Effector memory CD8-positive, alpha-beta T cell (primary cell): ENCODE data around the gene TRIM29.

Source experiments
- ATAC-seq: fragments of 150-1000 bp; cut with Tn5 transposase; replicated peaks from 2 replicates; pipeline ENCODE4 v1.10.0; 2021; ENCODE audit warnings: mild to moderate bottlenecking, moderate library complexity
- DNase-seq, 3 experiments: peaks; one replicate each; pipeline ENCODE4 v3.0.0; 2021
- H3K27ac Mint-ChIP-seq, 2 donors: one replicate each; pipeline ENCODE4 v1.8.0; 2022; ENCODE audit warnings: mild to moderate bottlenecking in 2 of 2, mixed read lengths in 2 of 2, moderate library complexity in 2 of 2
- H3K27me3 Mint-ChIP-seq, 2 donors: one replicate each; pipeline ENCODE4 v1.8.0; 2022; ENCODE audit warnings: mixed read lengths in 2 of 2
- H3K36me3 Mint-ChIP-seq: one replicate; pipeline ENCODE4 v1.8.0; 2022; ENCODE audit warnings: mild to moderate bottlenecking, moderate library complexity, mixed read lengths; ENCODE audit not compliant: insufficient read depth
- H3K4me1 Mint-ChIP-seq, 2 donors: one replicate each; pipeline ENCODE4 v1.8.0; 2022; ENCODE audit warnings: low read depth in 2 of 2, mixed read lengths in 2 of 2
- H3K4me3 Mint-ChIP-seq, 2 donors: one replicate each; pipeline ENCODE4 v1.8.0; 2022; ENCODE audit warnings: mild to moderate bottlenecking in 2 of 2, mixed read lengths in 2 of 2, moderate library complexity in 2 of 2
- H3K9me3 Mint-ChIP-seq, 2 donors: one replicate each; pipeline ENCODE4 v1.8.0; 2022; ENCODE audit warnings: mixed read lengths in 2 of 2

TRIM29 gene

DNA sequence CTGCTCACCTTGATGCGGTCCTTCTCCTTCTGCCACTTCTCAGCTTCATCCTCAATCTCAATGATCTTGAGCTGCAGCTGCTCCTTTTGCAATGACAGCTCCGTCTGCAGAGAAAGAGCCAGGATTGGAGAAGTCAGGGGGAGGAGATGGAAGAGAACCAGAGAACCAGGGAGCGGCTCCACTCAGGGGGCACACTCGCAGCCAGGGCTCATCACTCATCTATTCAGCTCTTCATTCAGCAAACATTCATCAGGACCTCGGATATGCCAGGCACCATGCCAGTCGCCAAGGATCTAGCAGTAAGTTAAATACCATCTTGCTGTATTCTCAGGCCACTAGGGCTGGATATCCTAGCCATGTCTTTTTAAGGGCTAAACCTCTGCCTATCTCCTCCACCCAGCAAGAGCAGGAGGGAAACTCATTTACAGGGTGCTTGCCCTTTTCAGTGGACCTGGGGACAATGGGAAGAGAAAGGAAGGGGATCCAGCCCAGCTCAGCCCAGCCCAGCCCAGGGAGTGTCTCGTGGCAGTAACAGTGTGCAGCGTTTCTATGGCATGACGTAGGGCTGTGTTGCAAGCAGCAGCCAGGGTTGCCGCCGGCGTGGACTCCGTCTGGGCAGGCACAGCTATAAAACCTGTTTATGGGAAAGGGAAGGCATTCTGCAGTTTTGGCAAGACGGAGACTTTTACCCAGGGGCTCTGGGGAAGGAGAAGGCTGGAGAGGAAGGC lies 9.4 kb downstream of the TRIM29 start:
- Mint-ChIP-seq H3K36me3 (peaks cover 4% of the 10 kb centered on the region), H3K27ac (no peak overlapping the region), H3K4me1 (no peaks in the 10 kb centered on the region), H3K9me3 (no peaks in the 10 kb centered on the region), H3K4me3 (no peak overlapping the region), H3K27me3 (peaks cover 6 to 25% of the 10 kb centered on the region in 2 donors)
- ATAC-seq: no peak
- DNase-seq: no peak

DNA sequence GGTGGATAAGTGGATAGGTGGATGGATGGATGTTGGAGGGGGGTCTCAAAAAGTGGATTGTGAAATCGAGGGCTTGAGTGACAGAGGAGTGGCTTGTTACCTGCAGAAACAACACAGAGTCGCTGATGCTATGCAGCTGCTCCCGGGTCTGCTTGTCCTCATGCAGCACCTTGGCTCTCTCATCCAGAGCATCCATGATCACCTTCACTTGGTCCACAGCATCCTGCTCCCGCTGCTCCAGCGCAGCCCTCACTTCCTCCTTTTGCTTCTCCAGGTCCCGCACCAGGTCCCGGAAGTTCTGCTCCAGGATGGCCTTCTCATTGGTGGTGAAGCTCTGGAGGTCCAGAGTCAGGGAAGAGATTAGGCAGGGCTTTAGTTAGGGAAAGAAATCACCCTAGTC lies 10.7 kb downstream of the TRIM29 start:
- no peak overlapping the region for H3K27ac Mint-ChIP-seq
- H3K27me3 Mint-ChIP-seq: peaks cover 6 to 20% of the 10 kb centered on the region in 2 donors
- ATAC-seq (no peak), DNase-seq (no peak)
- no peaks in the 10 kb centered on the region for H3K4me1 Mint-ChIP-seq
- no peaks in the 10 kb centered on the region for H3K9me3 Mint-ChIP-seq
- H3K36me3 Mint-ChIP-seq: peaks cover 4% of the 10 kb centered on the region
- no peak overlapping the region for H3K4me3 Mint-ChIP-seq

DNA sequence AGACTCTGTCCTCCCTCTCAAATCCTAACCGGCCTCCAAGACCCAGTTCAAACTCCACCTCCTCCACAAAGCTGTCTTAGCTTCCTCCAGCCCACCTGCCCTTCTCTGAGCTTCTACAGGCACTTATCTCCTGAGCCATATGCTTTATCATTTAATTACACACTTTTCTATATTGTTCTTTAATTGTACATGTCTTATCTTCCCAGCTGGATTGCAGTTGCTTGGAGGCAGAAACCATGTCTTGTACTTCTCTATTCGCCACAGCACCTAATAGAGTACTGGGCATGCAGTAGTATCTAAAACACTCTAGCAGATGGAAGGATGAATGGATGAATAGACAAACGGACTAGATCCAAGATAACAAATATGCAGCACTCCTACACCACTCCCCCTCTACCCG lies 11.3 kb downstream of the TRIM29 start:
- Mint-ChIP-seq H3K9me3 (no peaks in the 10 kb centered on the region), H3K36me3 (peaks cover 4% of the 10 kb centered on the region), H3K4me1 (no peaks in the 10 kb centered on the region), H3K27ac (no peak overlapping the region), H3K4me3 (no peak overlapping the region), H3K27me3 (peaks cover 6 to 22% of the 10 kb centered on the region in 2 donors)
- ATAC-seq (no peak), DNase-seq (no peak)

DNA sequence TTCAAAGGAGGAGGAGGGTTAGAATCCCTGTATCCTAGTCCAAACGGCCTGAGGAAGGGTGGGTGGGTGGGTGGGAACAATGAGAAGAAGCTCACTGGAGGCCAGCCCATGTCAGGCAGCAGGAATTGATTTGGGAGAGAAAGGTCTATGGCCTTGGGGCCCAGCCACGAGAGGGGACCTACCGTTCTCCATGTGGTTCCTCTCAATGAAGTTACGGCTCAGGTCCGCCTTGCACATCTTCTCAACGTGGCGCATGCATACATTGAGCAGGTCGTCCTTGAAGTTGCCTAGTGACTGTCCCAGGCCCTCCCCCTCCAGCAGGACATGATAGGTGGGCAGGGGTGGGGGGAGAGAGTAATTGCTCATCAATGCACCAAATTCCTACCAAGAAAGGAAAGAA lies 12.4 kb downstream of the TRIM29 start:
- Mint-ChIP-seq H3K36me3 (peaks cover under 1% of the 10 kb centered on the region), H3K27me3 (peaks cover 6 to 33% of the 10 kb centered on the region in 2 donors), H3K9me3 (no peaks in the 10 kb centered on the region), H3K4me3 (no peak overlapping the region), H3K27ac (no peak overlapping the region), H3K4me1 (no peaks in the 10 kb centered on the region)
- no peak for ATAC-seq
- DNase-seq: no peak

DNA sequence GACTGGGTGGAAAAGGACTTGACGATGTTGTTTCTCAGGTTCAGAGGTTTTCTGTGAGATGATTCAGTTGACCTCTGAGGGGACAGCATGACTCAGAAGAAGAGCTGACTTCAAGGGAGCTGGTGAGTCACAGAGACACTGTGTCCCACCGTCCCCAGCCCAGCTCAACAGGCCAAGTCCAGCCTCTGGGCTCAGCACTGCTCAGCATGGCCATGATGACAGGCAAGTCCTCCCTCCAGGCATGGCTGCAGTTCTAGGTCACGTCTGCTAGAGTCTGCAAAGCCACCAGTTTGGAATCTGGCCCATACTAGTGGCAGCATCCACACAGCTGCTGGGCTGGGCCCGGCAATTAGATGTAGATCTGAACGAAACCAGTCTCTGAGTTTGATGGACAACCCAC lies 12.9 kb downstream of the TRIM29 start:
- Mint-ChIP-seq H3K4me1 (no peaks in the 10 kb centered on the region), H3K36me3 (no peaks in the 10 kb centered on the region), H3K9me3 (no peaks in the 10 kb centered on the region), H3K27me3 (peaks cover 6 to 38% of the 10 kb centered on the region in 2 donors), H3K4me3 (no peak overlapping the region), H3K27ac (no peak overlapping the region)
- ATAC-seq (no peak), DNase-seq (no peak)

DNA sequence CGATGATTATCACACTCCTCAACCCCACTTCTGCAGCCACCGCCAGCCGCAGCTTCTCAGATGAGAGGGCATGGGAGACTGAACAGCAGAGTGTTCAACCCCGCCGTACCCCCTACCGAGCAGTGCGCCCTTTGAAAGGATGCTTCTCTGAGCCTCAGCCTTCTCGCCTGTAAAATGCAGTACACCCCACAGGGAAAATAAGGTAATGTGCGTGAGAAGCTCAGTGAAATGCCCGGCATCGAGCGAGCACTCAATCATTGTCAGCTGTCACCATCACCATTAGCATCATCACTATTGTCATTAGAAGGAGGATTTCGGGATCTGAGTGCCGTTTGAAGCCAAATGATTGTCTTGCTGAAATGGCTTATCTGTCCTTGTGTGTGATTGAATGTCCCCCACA lies 13.6 kb downstream of the TRIM29 start:
- no peaks in the 10 kb centered on the region for H3K36me3 Mint-ChIP-seq
- ATAC-seq (no peak), DNase-seq (no peak)
- H3K4me3 Mint-ChIP-seq: no peak overlapping the region
- H3K9me3 Mint-ChIP-seq: no peaks in the 10 kb centered on the region
- no peaks in the 10 kb centered on the region for H3K4me1 Mint-ChIP-seq
- no peak overlapping the region for H3K27ac Mint-ChIP-seq
- peaks cover 6 to 45% of the 10 kb centered on the region in 2 donors for H3K27me3 Mint-ChIP-seq

DNA sequence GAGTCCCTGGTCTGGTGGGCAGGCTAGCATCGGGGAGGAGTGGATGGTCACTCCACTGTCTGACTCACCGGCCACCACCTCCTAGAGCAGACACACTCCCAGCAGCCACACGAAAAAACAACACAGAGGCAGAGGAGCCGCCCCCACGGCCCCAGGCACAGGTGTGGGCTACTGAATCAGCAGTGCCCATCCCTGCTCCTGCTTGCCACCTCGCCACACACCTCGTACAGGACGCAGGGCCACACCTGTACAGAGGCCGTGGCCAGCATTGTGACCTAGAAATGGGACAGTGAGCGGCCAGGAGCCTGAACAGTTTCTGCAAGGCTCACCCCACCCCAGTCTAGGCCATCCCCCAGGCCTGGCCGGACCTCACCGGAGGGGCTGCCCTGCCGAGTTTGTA lies 14.0 kb downstream of the TRIM29 start:
- peaks cover 6 to 44% of the 10 kb centered on the region in 2 donors for H3K27me3 Mint-ChIP-seq
- no peak for ATAC-seq
- no peaks in the 10 kb centered on the region for H3K36me3 Mint-ChIP-seq
- no peak overlapping the region for H3K27ac Mint-ChIP-seq
- no peaks in the 10 kb centered on the region for H3K9me3 Mint-ChIP-seq
- no peak overlapping the region for H3K4me3 Mint-ChIP-seq
- no peak for DNase-seq
- H3K4me1 Mint-ChIP-seq: no peaks in the 10 kb centered on the region

DNA sequence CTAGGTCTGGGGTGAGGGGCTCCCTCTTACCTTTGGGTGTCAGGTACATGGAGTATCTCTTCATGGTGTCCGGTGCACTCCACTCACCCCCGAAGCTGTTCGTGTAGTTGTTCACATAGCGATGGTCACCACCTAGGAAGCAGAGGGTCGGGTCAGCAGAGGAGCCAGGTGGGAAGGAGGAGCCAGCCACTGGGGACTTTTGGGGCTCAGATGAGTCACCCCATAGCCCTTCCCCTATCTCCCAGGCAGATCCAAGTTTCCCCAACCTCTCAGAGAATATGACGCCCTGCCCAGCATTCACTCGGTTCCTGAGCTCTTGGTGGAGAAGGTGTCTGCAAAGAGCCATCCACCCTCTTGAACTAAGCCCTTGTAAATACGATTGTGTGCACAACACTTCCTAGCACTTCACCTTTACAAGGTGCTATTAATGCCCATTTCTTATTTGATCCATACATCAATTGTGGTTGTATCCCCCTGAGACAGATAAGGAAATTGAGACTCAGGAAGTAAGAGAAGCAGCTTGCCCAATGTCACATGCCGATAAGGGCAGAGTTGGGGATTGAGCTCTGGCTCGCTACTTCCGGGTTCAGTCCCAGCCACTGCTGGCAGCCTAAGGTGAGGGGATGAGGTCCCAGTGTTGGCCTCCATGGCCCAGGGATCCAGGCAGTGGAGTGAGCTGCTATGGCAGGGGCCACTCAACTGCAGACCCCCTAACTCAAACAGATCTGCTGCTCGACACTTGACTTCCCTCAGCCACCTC lies 14.8 kb downstream of the TRIM29 start:
- DNase-seq: no peak
- Mint-ChIP-seq H3K4me3 (no peak overlapping the region), H3K27me3 (peaks cover 10 to 45% of the 10 kb centered on the region in 2 donors), H3K9me3 (no peaks in the 10 kb centered on the region), H3K36me3 (no peaks in the 10 kb centered on the region), H3K4me1 (no peaks in the 10 kb centered on the region), H3K27ac (no peak overlapping the region)
- no peak for ATAC-seq

DNA sequence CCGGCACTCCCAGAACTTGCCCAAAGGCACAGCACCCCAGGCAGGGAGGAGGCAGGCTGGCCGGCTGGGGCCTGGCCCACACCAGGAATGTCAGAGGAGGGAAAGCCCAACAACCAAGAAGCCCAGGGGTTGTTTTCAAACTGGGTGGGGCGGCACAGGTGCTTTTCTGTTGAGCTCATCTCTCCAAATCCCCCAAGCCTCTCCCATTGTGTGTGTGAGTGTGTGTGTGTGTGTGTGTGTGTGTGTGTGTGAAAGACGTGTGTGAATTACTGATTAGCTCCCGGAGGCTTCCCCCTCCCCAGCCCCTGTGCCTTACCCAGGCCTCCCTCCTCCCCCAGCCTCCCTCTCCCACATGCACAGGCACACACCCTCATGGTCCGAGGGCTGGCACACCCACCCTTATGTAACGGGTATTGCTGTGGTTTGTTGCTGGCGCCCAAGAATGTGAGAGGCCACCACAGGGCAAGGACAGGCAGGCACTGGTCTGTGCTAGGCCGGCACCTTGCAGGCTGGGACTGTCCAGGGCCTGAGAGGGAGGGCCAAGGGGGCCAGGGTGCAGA lies 15.9 kb downstream of the TRIM29 start:
- Mint-ChIP-seq H3K27ac (no peak overlapping the region), H3K4me3 (no peak overlapping the region), H3K4me1 (no peaks in the 10 kb centered on the region), H3K27me3 (peaks cover 12 to 47% of the 10 kb centered on the region in 2 donors), H3K9me3 (no peaks in the 10 kb centered on the region), H3K36me3 (no peaks in the 10 kb centered on the region)
- DNase-seq (no peak), ATAC-seq (no peak)

DNA sequence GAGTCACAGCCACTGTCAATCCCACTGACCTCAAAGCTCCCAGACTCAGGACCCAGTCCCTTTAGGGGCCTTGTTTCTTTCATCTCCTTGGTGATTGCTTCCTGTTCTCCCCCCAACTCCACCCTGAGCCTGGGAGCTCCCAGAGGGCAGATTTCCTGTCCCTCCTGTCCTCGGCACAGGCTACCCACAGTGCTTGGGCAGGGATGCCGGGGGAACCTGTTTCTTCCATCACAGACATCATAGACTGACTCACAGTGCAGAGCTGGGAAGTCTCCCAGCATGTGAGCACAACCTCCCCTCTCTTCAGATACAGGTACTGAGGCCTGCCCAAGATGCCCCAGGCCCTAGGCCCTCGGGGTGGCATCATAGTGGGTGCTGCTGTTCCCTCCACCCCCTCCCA lies 16.6 kb downstream of the TRIM29 start:
- no peaks in the 10 kb centered on the region for H3K9me3 Mint-ChIP-seq

DNA sequence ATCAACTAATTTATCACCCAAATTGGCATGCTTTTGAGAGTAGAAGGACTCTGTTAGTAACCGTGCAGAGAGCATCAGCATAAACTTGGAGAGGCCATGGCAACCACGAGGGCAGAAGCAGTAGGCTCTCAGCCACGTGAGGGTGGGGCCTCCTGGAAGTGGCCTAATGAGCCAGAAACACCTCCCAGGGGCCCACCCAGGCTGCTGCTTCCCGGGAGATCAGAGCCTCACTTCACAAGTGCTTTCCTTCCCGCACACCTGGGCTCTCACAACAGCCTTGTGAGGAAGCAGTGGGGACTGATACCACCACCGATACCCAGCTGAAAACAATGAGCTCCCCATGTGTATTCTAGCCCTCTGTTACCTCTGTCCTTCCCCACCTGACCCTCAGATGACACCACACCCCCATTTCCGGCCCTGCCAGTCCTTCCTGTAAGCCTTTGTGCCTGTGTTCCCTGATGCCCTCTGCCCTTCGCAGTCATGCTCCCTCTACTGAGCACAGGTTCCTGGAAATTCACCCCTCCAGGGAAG lies 17.0 kb downstream of the TRIM29 start:
- Mint-ChIP-seq H3K9me3 (no peaks in the 10 kb centered on the region), H3K4me3 (no peak overlapping the region), H3K4me1 (no peaks in the 10 kb centered on the region), H3K27me3 (peaks cover 17 to 57% of the 10 kb centered on the region in 2 donors), H3K36me3 (no peaks in the 10 kb centered on the region), H3K27ac (no peak overlapping the region)
- no peak for DNase-seq
- no peak for ATAC-seq

More for the DNA sequence above, 16.6 kb downstream of the TRIM29 start:
- Mint-ChIP-seq H3K4me3 (no peak overlapping the region), H3K27me3 (peaks cover 15 to 54% of the 10 kb centered on the region in 2 donors), H3K27ac (no peak overlapping the region), H3K36me3 (no peaks in the 10 kb centered on the region), H3K4me1 (no peaks in the 10 kb centered on the region)
- ATAC-seq: no peak
- no peak for DNase-seq

DNA sequence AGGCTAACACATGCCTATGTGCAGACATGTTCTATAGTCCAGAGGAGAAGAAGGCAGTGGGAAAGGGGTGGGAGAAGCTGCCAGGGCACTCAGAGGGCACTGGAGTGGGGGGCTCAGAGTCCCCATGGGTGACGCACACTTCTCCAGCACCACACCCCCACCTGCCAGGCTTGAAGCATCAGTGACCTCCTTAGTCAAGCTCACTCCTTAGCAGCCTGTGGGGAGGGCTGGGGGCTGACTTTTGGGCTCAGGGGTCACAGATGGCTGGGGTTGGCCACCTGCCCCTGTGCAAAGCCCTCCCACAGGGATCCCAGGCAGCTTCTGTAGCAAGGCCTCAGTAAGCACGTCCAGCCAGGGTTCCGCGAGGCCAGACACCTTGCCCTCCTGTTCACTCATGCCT lies 18.8 kb downstream of the TRIM29 start:
- H3K36me3 Mint-ChIP-seq: no peaks in the 10 kb centered on the region
- no peak for ATAC-seq
- no peaks in the 10 kb centered on the region for H3K4me1 Mint-ChIP-seq
- DNase-seq: no peak
- peaks cover 22 to 70% of the 10 kb centered on the region in 2 donors for H3K27me3 Mint-ChIP-seq
- H3K4me3 Mint-ChIP-seq: no peak overlapping the region
- H3K9me3 Mint-ChIP-seq: no peaks in the 10 kb centered on the region
- no peak overlapping the region for H3K27ac Mint-ChIP-seq

DNA sequence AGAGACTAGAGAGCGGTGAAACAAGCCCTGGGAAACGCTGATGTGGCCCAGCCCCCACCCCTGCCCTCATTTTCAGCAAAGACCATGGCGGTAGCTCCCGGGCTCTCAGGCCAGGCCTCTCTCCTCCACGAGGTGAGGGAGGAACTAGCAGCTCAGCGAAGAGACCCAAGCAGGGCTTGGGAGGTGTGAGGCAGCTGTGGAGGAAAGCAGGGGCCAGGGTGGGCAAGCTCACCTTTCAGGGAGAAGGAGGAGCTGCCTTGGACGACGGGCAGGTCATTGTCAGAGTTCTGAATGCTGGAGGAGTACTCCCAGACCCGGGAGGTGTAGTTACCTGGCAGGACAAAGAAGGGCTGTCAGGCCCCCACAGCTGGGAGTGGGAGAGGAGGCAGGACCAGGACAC lies 19.9 kb downstream of the TRIM29 start:
- Mint-ChIP-seq H3K4me1 (no peaks in the 10 kb centered on the region), H3K9me3 (no peaks in the 10 kb centered on the region), H3K36me3 (no peaks in the 10 kb centered on the region), H3K27me3 (peaks cover 24 to 82% of the 10 kb centered on the region in 2 donors), H3K27ac (no peak overlapping the region), H3K4me3 (no peak overlapping the region)
- no peak for DNase-seq
- ATAC-seq: no peak

DNA sequence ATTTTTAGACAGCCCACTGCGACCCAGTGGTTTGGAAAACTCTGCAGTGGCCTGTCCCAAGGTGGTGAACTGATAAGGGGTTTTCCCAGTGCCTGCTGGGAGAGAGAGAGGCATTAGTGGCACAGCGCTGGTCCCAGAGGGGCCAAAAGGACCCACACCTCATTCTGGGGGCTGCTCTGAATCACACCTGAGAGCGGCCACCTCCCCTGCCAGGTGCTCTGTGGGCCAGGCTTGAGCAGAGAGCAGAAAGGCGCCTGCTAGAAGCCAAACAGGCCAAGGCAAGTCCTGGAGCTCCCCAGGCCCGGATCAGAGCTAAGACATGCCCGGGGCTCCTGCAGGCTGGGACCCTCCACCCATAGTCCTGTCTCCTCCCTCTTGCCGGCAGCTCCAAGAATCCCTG lies 20.9 kb downstream of the TRIM29 start:
- DNase-seq: no peak
- Mint-ChIP-seq H3K4me3 (no peak overlapping the region), H3K36me3 (no peaks in the 10 kb centered on the region), H3K27ac (peak overlapping the region in 1 of 2 donors; percentile 53), H3K27me3 (peaks cover 24 to 89% of the 10 kb centered on the region in 2 donors), H3K9me3 (no peaks in the 10 kb centered on the region), H3K4me1 (no peaks in the 10 kb centered on the region)
- no peak for ATAC-seq
